Measurements from ENCODE around the gene SLC9A3. TPM values are rescaled to one million over a fixed set of nuclear protein-coding genes. Genes with fewer than 3 reads are reported as not detected.
A peak's percentile ranks its signal among the peaks of the same experiment; 100 is the strongest.

Gene SLC9A3
- polyA plus RNA-seq, 3 donors, result 0.31 to 0.42 (median 0.36) TPM

DNA sequence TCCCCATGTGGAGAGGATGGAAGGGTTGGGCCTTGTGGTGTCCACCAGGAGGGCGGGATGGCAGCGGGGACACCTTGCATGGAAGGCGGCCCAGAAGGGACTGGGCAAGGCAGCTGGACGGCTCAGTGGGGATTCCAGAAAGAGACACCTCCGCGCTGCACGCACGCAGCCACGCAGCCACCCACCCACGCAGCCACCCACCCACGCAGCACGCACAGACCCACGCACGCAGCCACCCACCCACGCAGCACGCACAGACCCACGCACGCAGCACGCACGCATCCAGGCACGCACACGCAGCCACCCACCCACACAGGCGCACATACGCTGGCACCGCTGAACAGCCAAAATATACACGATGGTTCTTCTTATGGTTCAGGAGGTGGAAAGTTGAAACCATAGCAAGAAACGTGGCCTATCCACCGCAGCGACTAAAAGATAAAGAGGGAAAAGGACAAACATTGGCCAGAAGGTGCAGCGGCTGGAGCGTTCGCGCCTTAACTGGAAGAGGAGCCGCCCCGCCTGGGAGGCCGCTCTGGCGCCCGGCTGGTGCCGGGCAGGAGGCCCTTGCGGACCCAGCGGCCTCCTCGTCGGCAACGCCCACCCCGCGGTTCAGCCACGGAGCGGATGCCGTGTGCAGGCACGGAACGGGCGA is 103.5 kb downstream of the SLC9A3 start:
- Histone ChIP-seq H3K27me3 (ENCODE audit: control insufficient read depth in 2 of 2, insufficient read depth in 2 of 2, low read length in 2 of 2) (no peaks in the 10 kb centered on the region), H3K27ac (ENCODE audit: low read depth in 1 of 2, low read length in 2 of 2) (no peak overlapping the region), H3K4me3 (replicated peaks in 1 of 3; ENCODE audit: low read depth in 2 of 3, low read length in 3 of 3) (no peak overlapping the region), H3K79me2 (ENCODE audit: insufficient read depth, low read length) (no peaks in the 10 kb centered on the region), H3K9ac (ENCODE audit: insufficient read depth, low read length, poor library complexity, severe bottlenecking) (no peak overlapping the region), H3K4me2 (replicated peaks; ENCODE audit: extremely low read depth, low read length, poor library complexity, severe bottlenecking) (no peak overlapping the region), H4K20me1 (ENCODE audit: insufficient read depth, low read length) (no peaks in the 10 kb centered on the region), H3K9me3 (replicated peaks in 1 of 2; ENCODE audit: control insufficient read depth in 1 of 2, insufficient read depth in 1 of 2, low read length in 2 of 2) (no peaks in the 10 kb centered on the region), H3K4me1 (ENCODE audit: control insufficient read depth in 1 of 2, insufficient read depth in 2 of 2, low read length in 2 of 2) (peaks cover 11 to 16% of the 10 kb centered on the region in 2 donors), H3K36me3 (replicated peaks in 1 of 2; ENCODE audit: control insufficient read depth in 1 of 2, insufficient read depth in 2 of 2, low read length in 2 of 2) (no peaks in the 10 kb centered on the region), H2AFZ (ENCODE audit: insufficient read depth, low read depth, low read length, poor library complexity, severe bottlenecking) (no peak overlapping the region)
- no peaks in the 10 kb centered on the region for H3K36me3 Mint-ChIP-seq
- peak overlapping the region in 1 of 7 donors; percentile 56 for H3K27ac Mint-ChIP-seq
- H3K9me3 Mint-ChIP-seq, result peaks cover 0 to 8% (median 0%) of the 10 kb centered on the region in 7 donors
- H3K4me3 Mint-ChIP-seq, result no peak overlapping the region
- 96% methylated on average over 50 of the region's 52 CpGs for whole genome bisulfite sequencing (ENCODE audit: insufficient coverage)
- peaks cover 8% of the 10 kb centered on the region for H3K4me1 Mint-ChIP-seq
- TF ChIP-seq, protein P1, sequence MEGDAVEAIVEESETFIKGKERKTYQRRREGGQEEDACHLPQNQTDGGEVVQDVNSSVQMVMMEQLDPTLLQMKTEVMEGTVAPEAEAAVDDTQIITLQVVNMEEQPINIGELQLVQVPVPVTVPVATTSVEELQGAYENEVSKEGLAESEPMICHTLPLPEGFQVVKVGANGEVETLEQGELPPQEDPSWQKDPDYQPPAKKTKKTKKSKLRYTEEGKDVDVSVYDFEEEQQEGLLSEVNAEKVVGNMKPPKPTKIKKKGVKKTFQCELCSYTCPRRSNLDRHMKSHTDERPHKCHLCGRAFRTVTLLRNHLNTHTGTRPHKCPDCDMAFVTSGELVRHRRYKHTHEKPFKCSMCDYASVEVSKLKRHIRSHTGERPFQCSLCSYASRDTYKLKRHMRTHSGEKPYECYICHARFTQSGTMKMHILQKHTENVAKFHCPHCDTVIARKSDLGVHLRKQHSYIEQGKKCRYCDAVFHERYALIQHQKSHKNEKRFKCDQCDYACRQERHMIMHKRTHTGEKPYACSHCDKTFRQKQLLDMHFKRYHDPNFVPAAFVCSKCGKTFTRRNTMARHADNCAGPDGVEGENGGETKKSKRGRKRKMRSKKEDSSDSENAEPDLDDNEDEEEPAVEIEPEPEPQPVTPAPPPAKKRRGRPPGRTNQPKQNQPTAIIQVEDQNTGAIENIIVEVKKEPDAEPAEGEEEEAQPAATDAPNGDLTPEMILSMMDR (IDR thresholded peaks at IDR 0.05), result no peak
- intact Hi-C loops (cut with micrococcal nuclease), result no loop called here
- DNase-seq, result no peak
- peaks cover 3 to 5% (median 3%) of the 10 kb centered on the region in 3 donors for H3K27me3 Mint-ChIP-seq (ENCODE audit: low read depth in 3 of 3)

Small RNA genes lying within 50 kb of the gene (small RNA-seq; reads per million reads assigned to genes)
- not detected for gene MIR4456 (ENCODE audit: insufficient read length, low read depth)

Other genes starting within 250 kb of the SLC9A3 start
- under 1 TPM in 2 of 3 donors, not detected in 1; 0.15 TPM for gene AHRR, start 202.7 kb downstream of the SLC9A3 start, polyA plus RNA-seq
- 10 to 100 TPM; 33.2 to 59.7 (median 53.8) TPM for gene EXOC3, start 81.3 kb downstream of the SLC9A3 start, polyA plus RNA-seq
- gene CEP72, start 87.9 kb upstream of the SLC9A3 start, polyA plus RNA-seq, result 1 to 10 TPM in 1 of 3 donors, under 1 TPM in 2; 0.13 to 2.1 (median 0.24) TPM
- gene TPPP, start 168.9 kb upstream of the SLC9A3 start, polyA plus RNA-seq, result under 1 TPM; 0.02 to 0.17 (median 0.06) TPM